H9 (cell line): ENCODE results near the gene TENT5C. TPM values are rescaled to one million over a fixed set of nuclear protein-coding genes. Genes with fewer than 3 reads are reported as not detected.
A peak's percentile ranks its signal among the peaks of the same experiment; 100 is the strongest.

Experiments used
- DNase-seq: peaks from one replicate; pipeline ENCODE4 v3.0.0-alpha.2; 2017
- H2AFZ ChIP-seq: one replicate; pipeline ENCODE4 v1.6.1; 2013; ENCODE audit warnings: mild to moderate bottlenecking, low read length, control low read depth, moderate library complexity
- H2AK5ac ChIP-seq: 2 replicates; pipeline ENCODE4 v1.6.1; 2013; ENCODE audit warnings: low read length, control low read depth, mixed read lengths; ENCODE audit not compliant: insufficient read length
- H2BK120ac ChIP-seq: one replicate; pipeline ENCODE4 v1.6.1; 2013; ENCODE audit warnings: low read depth, mild to moderate bottlenecking, low read length, control low read depth, inconsistent platforms; ENCODE audit not compliant: poor library complexity, severe bottlenecking
- H2BK12ac ChIP-seq: 2 replicates; pipeline ENCODE4 v1.6.1; 2013; ENCODE audit warnings: low read length, control low read depth, mixed read lengths, low read depth; ENCODE audit not compliant: insufficient read length
- H2BK15ac ChIP-seq: 2 replicates; pipeline ENCODE4 v1.6.1; 2013; ENCODE audit warnings: low read depth, low read length, control low read depth
- H2BK20ac ChIP-seq: one replicate; pipeline ENCODE4 v1.6.1; 2013; ENCODE audit warnings: low read depth, mild to moderate bottlenecking, low read length, control low read depth, inconsistent platforms; ENCODE audit not compliant: poor library complexity, severe bottlenecking
- H2BK5ac ChIP-seq: 2 replicates; pipeline ENCODE4 v1.6.1; 2013; ENCODE audit warnings: low read length, control low read depth, mixed read lengths; ENCODE audit not compliant: insufficient read length
- H3K14ac ChIP-seq: 2 replicates; pipeline ENCODE4 v1.6.1; 2013; ENCODE audit warnings: low read length, control low read depth; ENCODE audit not compliant: insufficient read depth
- H3K18ac ChIP-seq: 2 replicates; pipeline ENCODE4 v1.6.1; 2013; ENCODE audit warnings: low read depth, mild to moderate bottlenecking, mixed read lengths, low read length, control low read depth; ENCODE audit not compliant: insufficient read length
- H3K23ac ChIP-seq: 2 replicates; pipeline ENCODE4 v1.6.1; 2013; ENCODE audit warnings: low read length, control low read depth, mixed read lengths, low read depth; ENCODE audit not compliant: insufficient read length
- H3K23me2 ChIP-seq: 2 replicates; pipeline ENCODE4 v1.6.1; 2013; ENCODE audit warnings: low read depth, mild to moderate bottlenecking, mixed read lengths, low read length, control low read depth; ENCODE audit not compliant: insufficient read length, poor library complexity, severe bottlenecking
- H3K27ac ChIP-seq: 2 replicates; pipeline ENCODE4 v1.5.1; 2013; ENCODE audit warnings: low read length, control low read depth, mixed read lengths, low read depth; ENCODE audit not compliant: insufficient read length
- H3K27me3 ChIP-seq: 2 replicates; pipeline ENCODE4 v1.6.1; 2013; ENCODE audit warnings: low read length, control low read depth, inconsistent platforms; ENCODE audit not compliant: insufficient read depth
- H3K4ac ChIP-seq: 2 replicates; pipeline ENCODE4 v1.6.1; 2013; ENCODE audit warnings: low read depth, mild to moderate bottlenecking, control low read depth, inconsistent platforms, low read length, moderate library complexity
- H3K4me1 ChIP-seq: 2 replicates; pipeline ENCODE4 v1.6.1; 2013; ENCODE audit warnings: low read length, control low read depth, inconsistent platforms; ENCODE audit not compliant: insufficient read depth
- H3K4me2 ChIP-seq: 2 replicates; pipeline ENCODE4 v1.6.1; 2013; ENCODE audit warnings: low read length, control low read depth, mixed read lengths; ENCODE audit not compliant: insufficient read length, insufficient read depth
- H3K56ac ChIP-seq: 2 replicates; pipeline ENCODE4 v1.6.1; 2013; ENCODE audit warnings: low read depth, mild to moderate bottlenecking, mixed read lengths, low read length, control low read depth; ENCODE audit not compliant: insufficient read length
- H3K79me1 ChIP-seq: 2 replicates; pipeline ENCODE4 v1.6.1; 2013; ENCODE audit warnings: low read depth, mild to moderate bottlenecking, moderate library complexity, low read length, control low read depth, inconsistent platforms; ENCODE audit not compliant: insufficient read depth, poor library complexity, severe bottlenecking
- H3K79me2 ChIP-seq: 2 replicates; pipeline ENCODE4 v1.6.1; 2013; ENCODE audit warnings: low read length, control low read depth, inconsistent platforms; ENCODE audit not compliant: insufficient read depth
- H3K9ac ChIP-seq: 2 replicates; pipeline ENCODE4 v1.6.1; 2013; ENCODE audit warnings: low read length, control low read depth, mixed read lengths; ENCODE audit not compliant: insufficient read length; ENCODE audit errors: extremely low read depth
- H3K9me3 ChIP-seq: one replicate; pipeline ENCODE4 v1.6.1; 2013; ENCODE audit warnings: low read depth, low read length, inconsistent platforms; ENCODE audit not compliant: control insufficient read depth
- H3T11ph ChIP-seq: one replicate; pipeline ENCODE4 v1.6.1; 2013; ENCODE audit warnings: mild to moderate bottlenecking, low read length, control low read depth, inconsistent platforms
- H4K20me1 ChIP-seq: one replicate; pipeline ENCODE4 v1.6.1; 2013; ENCODE audit not compliant: control insufficient read depth, insufficient read length, insufficient read depth
- H4K5ac ChIP-seq: 2 replicates; pipeline ENCODE4 v1.6.1; 2013; ENCODE audit warnings: low read depth, mild to moderate bottlenecking, mixed read lengths, low read length, control low read depth; ENCODE audit not compliant: insufficient read length
- H4K8ac ChIP-seq: replicated peaks from 2 replicates; pipeline ENCODE4 v1.6.1; 2013; ENCODE audit warnings: low read length, control low read depth, mixed read lengths, low read depth; ENCODE audit not compliant: insufficient read length
- H4K91ac ChIP-seq: 2 replicates; pipeline ENCODE4 v1.6.1; 2013; ENCODE audit warnings: low read depth, mild to moderate bottlenecking, moderate library complexity, mixed read lengths, low read length, control low read depth; ENCODE audit not compliant: insufficient read length
- H3K27ac Mint-ChIP-seq, 3 experiments: 2 replicates in 2 of 3; 3 replicates in 1 of 3; pipeline ENCODE4 v1.8.0; 2020 to 2021; ENCODE audit warnings: mixed read lengths in 3 of 3, mild to moderate bottlenecking in 1 of 3, moderate library complexity in 1 of 3
- H3K27me3 Mint-ChIP-seq: 2 replicates; pipeline ENCODE4 v1.8.0; 2021; ENCODE audit warnings: low read depth, mild to moderate bottlenecking, moderate library complexity, mixed read lengths
- H3K36me3 Mint-ChIP-seq, 3 experiments: 2 replicates in 2 of 3; 3 replicates in 1 of 3; pipeline ENCODE4 v1.8.0; 2020 to 2021; ENCODE audit warnings: low read depth in 3 of 3, mixed read lengths in 3 of 3; ENCODE audit not compliant: insufficient read depth in 1 of 3
- H3K4me1 Mint-ChIP-seq, 2 experiments: 2 replicates each; pipeline ENCODE4 v1.8.0; 2020; ENCODE audit warnings: mixed read lengths in 2 of 2
- H3K4me3 Mint-ChIP-seq, 2 experiments: 2 replicates in 1 of 2; 3 replicates in 1 of 2; pipeline ENCODE4 v1.8.0; 2020 to 2021; ENCODE audit warnings: mild to moderate bottlenecking in 2 of 2, mixed read lengths in 2 of 2, moderate library complexity in 1 of 2
- H3K9me3 Mint-ChIP-seq, 2 experiments: 2 replicates in 1 of 2; 3 replicates in 1 of 2; pipeline ENCODE4 v1.8.0; 2020; ENCODE audit warnings: mild to moderate bottlenecking in 2 of 2, mixed read lengths in 2 of 2, moderate library complexity in 1 of 2
- CTCF ChIP-seq: fragments of 200-600 bp; sonication (generic); conservative IDR thresholded peaks from 3 replicates; pipeline ENCODE4 v1.8.0; 2021; ENCODE audit warnings: antibody characterized with exemption, mild to moderate bottlenecking
- WGBS: extraction: QIAGEN DNeasy Blood & Tissue Kit; methylation state at CpG from one replicate; pipeline ENCODE4 v1.1.7; 2013; ENCODE audit warnings: missing lambda C conversion rate, low lambda C conversion rate, mixed read lengths; ENCODE audit not compliant: insufficient read length; ENCODE audit errors: extremely low coverage; 5-methylcytosine and 5-hydroxymethylcytosine counted together
- total RNA-seq: library from RNA; stranded (reverse); gene quantifications from 2 replicates; pipeline ENCODE4 v1.2.1, GENCODE V29; 2021

The TENT5C gene
- total RNA-seq, 1 experiment from 2014 or later: 0.37 TPM

- no peaks in the 10 kb centered on the region for H3K9me3 Mint-ChIP-seq
- H4K20me1 ChIP-seq: no peaks in the 10 kb centered on the region
- WGBS: no CpG with 5 or more reads among the region's 3 CpGs
- no peak overlapping the region for H3K27ac ChIP-seq
- H3K27me3 ChIP-seq: no peaks in the 10 kb centered on the region
- no peak overlapping the region for H2BK20ac ChIP-seq
- H3K56ac ChIP-seq: no peak overlapping the region
- H3K36me3 Mint-ChIP-seq: no peaks in the 10 kb centered on the region; a peak in 1 of 7 replicates
- H3K23me2 ChIP-seq: no peaks in the 10 kb centered on the region
- no peak for DNase-seq
- no peak overlapping the region for H4K8ac ChIP-seq
- H3K4me2 ChIP-seq: no peak overlapping the region
- TF ChIP-seq CTCF: no peak
- no peaks in the 10 kb centered on the region for H3K79me1 ChIP-seq
- H3K4me1 ChIP-seq: no peaks in the 10 kb centered on the region
- no peak overlapping the region for H2BK12ac ChIP-seq
- no peak overlapping the region for H4K91ac ChIP-seq
- H3K14ac ChIP-seq: no peak overlapping the region
- no peak overlapping the region for H2AFZ ChIP-seq
- H2BK5ac ChIP-seq: no peak overlapping the region
- H4K5ac ChIP-seq: no peak overlapping the region
- H3K18ac ChIP-seq: no peak overlapping the region
- no peaks in the 10 kb centered on the region for H3K79me2 ChIP-seq
- no peak overlapping the region for H2AK5ac ChIP-seq
- H3K4me3 Mint-ChIP-seq: no peak overlapping the region; a peak in 1 of 5 replicates
- H3K27me3 Mint-ChIP-seq: no peaks in the 10 kb centered on the region; the same call in 1 of the 2 replicates
- H3K9ac ChIP-seq: no peak overlapping the region
- H2BK15ac ChIP-seq: no peak overlapping the region
- no peak overlapping the region for H2BK120ac ChIP-seq
- H3K4ac ChIP-seq: no peak overlapping the region
- H3T11ph ChIP-seq: no peak overlapping the region
- no peaks in the 10 kb centered on the region for H3K9me3 ChIP-seq
- no peaks in the 10 kb centered on the region for H3K4me1 Mint-ChIP-seq
- H3K23ac ChIP-seq: no peak overlapping the region
- peak overlapping the region in 1 of 3 experiments; percentile 29; a peak in 1 of 7 replicates for H3K27ac Mint-ChIP-seq
These were observed 25.4 kb upstream of the TENT5C start for GRCh38 chr1:117580436-117580835.
